ENCODE data around the gene RPS5. TPM values are rescaled to one million over a fixed set of nuclear protein-coding genes. Genes with fewer than 3 reads are reported as not detected.

Gene RPS5
- total RNA-seq, 1 experiment from 2014 or later: 1,982 TPM

- Histone ChIP-seq H3K9me3 (ENCODE audit: control insufficient read depth in 1 of 2, insufficient read depth in 1 of 2, low read depth in 1 of 2, low read length in 2 of 2) (no peaks in the 10 kb centered on the region), H3K27ac (ENCODE audit: low read depth, low read length) (no peak within 1 kb of the TSS), H3K4me1 (ENCODE audit: control insufficient read depth in 1 of 2, insufficient read depth in 2 of 2, low read length in 2 of 2) (no peaks in the 10 kb centered on the region), H4K20me1 (ENCODE audit: insufficient read depth) (no peaks in the 10 kb centered on the region), H3K4me3 (replicated peaks in 1 of 2; ENCODE audit: low read depth in 1 of 2, low read length in 2 of 2) (no peak within 1 kb of the TSS), H3K79me2 (ENCODE audit: insufficient read depth, low read length) (no peaks in the 10 kb centered on the region), H2AFZ (ENCODE audit: low read depth, low read length, poor library complexity, severe bottlenecking) (no peak within 1 kb of the TSS), H3K9me2 (ENCODE audit: insufficient read depth) (no peaks in the 10 kb centered on the region), H3K9ac (ENCODE audit: low read length) (no peak within 1 kb of the TSS), H3K36me3 (ENCODE audit: control insufficient read depth in 1 of 2, insufficient read depth in 2 of 2, low read length in 2 of 2) (no peaks in the 10 kb centered on the region), H3K27me3 (ENCODE audit: insufficient read depth, low read length) (no peaks in the 10 kb centered on the region), H3K4me2 (ENCODE audit: low read length) (no peak within 1 kb of the TSS)
- TF ChIP-seq POLR2A (IDR thresholded peaks at IDR 0.05; ENCODE audit: borderline replicate concordance, extremely low read depth, insufficient read depth, insufficient read length): no peak
- TF ChIP-seq EZH2phosphoT487 (IDR thresholded peaks at IDR 0.05; ENCODE audit: borderline replicate concordance): no peak
- TF ChIP-seq CBX3 (IDR thresholded peaks at IDR 0.05; ENCODE audit: low read depth): no peak
- no peak for TF ChIP-seq ATF3 (IDR thresholded peaks at IDR 0.05)
- no peak for TF ChIP-seq CEBPB (IDR thresholded peaks at IDR 0.05; ENCODE audit: low read depth)
- TF ChIP-seq YY1 (IDR thresholded peaks at IDR 0.05; ENCODE audit: extremely low read depth, insufficient replicate concordance, low read depth, low read length): no peak
- no peak for TF ChIP-seq SIN3A (IDR thresholded peaks at IDR 0.05; ENCODE audit: low read depth)
- no peak for TF ChIP-seq RAD21 (IDR thresholded peaks at IDR 0.05; ENCODE audit: low read depth)
- no peak for TF ChIP-seq TCF7L2 (IDR thresholded peaks at IDR 0.05; ENCODE audit: borderline replicate concordance, extremely low read depth, insufficient read depth, insufficient read length)
- no peak for TF ChIP-seq CTCF (IDR thresholded peaks at IDR 0.05 in 2 of 3, conservative IDR thresholded peaks at IDR 0.05 in 1 of 3; ENCODE audit: borderline replicate concordance in 1 of 3, insufficient read depth in 1 of 3, low read depth in 2 of 3, low read length in 2 of 3)
- TF ChIP-seq ZBTB33 (IDR thresholded peaks at IDR 0.05; ENCODE audit: extremely low read depth, insufficient replicate concordance, low read length): no peak
- no peak for TF ChIP-seq SRF (IDR thresholded peaks at IDR 0.05; ENCODE audit: low read depth)
- TF ChIP-seq POLR2AphosphoS5 (IDR thresholded peaks at IDR 0.05; ENCODE audit: low read depth, low read length): no peak
- no peak for TF ChIP-seq ZNF274 (IDR thresholded peaks at IDR 0.05; ENCODE audit: low read depth, low read length)
- TF ChIP-seq ZFX (IDR thresholded peaks at IDR 0.05): no peak
- no peak for TF ChIP-seq ELF1 (IDR thresholded peaks at IDR 0.05; ENCODE audit: borderline replicate concordance, low read depth)
- TF ChIP-seq EZH2 (IDR thresholded peaks at IDR 0.05): no peak
- no peak for TF ChIP-seq SP1 (IDR thresholded peaks at IDR 0.05; ENCODE audit: low read depth)
- no peak for TF ChIP-seq MAX (IDR thresholded peaks at IDR 0.05)
- no peak for TF ChIP-seq JUND (IDR thresholded peaks at IDR 0.05)
- DNase-seq (ENCODE audit: low read depth, low spot score): no peak
- ChIA-PET POLR2A (interaction anchor here (1.4 to 1.9 kb wide), 2 partner anchors 9 kb away, joined by 6 to 7 read pairs; partner anchors contain the start of gene ZNF497), RAD21 (ENCODE audit: low non-redundant PET in 1 of 2, low total read pairs in 2 of 2, uncharacterized antibody in 2 of 2, unreplicated experiment in 2 of 2) (no interaction called here), CTCF (no interaction called here)
- no TSS peak for BruUV-seq (replicated peaks)
- intact Hi-C loops (cut with micrococcal nuclease): no loop called here
- no peak for ATAC-seq
These were observed 34.1 kb upstream of the RPS5 start, which contains the start of gene A1BG for GRCh38 chr19:58352760-58353671. Gene A1BG (minus strand): TSS chr19:58353492. CDS start chr19:58353437, 55 bp downstream.
